Activated T-cell treated with anti-CD3 and anti-CD28 coated beads, Interleukin-2, amount 50 U/mL, for 1 hour (primary cell): ENCODE results near the gene ROMO1.
"Not testable (repeated sequence)": the region's sequence is repeated elsewhere in the genome, so short reads cannot be mapped to it uniquely, and the experiment has no call there.

ENCODE experiments used
- DNase-seq: peaks from one replicate; pipeline ENCODE4 v3.0.0-alpha.2; 2020

ROMO1 gene

GRCh38 chr20:35713120-35713519 is 13.9 kb downstream of the ROMO1 start:
- not testable (repeated sequence) for DNase-seq

GRCh38 chr20:35714127-35714526 is 14.9 kb downstream of the ROMO1 start:
- DNase-seq, result no peak

GRCh38 chr20:35715652-35716051 is 16.4 kb downstream of the ROMO1 start:
- DNase-seq, result no peak

- DNase-seq, result no peak
Observed at GRCh38 chr20:35716330-35716729, 17.1 kb downstream of the ROMO1 start.

GRCh38 chr20:35718321-35718720 is 19.1 kb downstream of the ROMO1 start:
- DNase-seq, result not testable (repeated sequence)

GRCh38 chr20:35718972-35719635 is 19.9 kb downstream of the ROMO1 start:
- no peak for DNase-seq

- no peak for DNase-seq
Observed at GRCh38 chr20:35719717-35720116, 20.5 kb downstream of the ROMO1 start.

GRCh38 chr20:35720165-35721123 is 21.2 kb downstream of the ROMO1 start:
- no peak for DNase-seq

GRCh38 chr20:35721219-35721618 is 22.0 kb downstream of the ROMO1 start:
- DNase-seq, result no peak

- DNase-seq, result no peak
Observed at GRCh38 chr20:35721621-35722020, 22.4 kb downstream of the ROMO1 start.

- not testable (repeated sequence) for DNase-seq
Observed at GRCh38 chr20:35723275-35723639, 24.1 kb downstream of the ROMO1 start.

GRCh38 chr20:35723652-35724320 is 24.6 kb downstream of the ROMO1 start:
- not testable (repeated sequence) for DNase-seq

- no peak for DNase-seq
Observed at GRCh38 chr20:35724321-35725230, 25.4 kb downstream of the ROMO1 start.

- no peak for DNase-seq
Observed at GRCh38 chr20:35726842-35727711, 27.9 kb downstream of the ROMO1 start.

- no peak for DNase-seq
Observed at GRCh38 chr20:35729283-35729807, 30.1 kb downstream of the ROMO1 start.

- no peak for DNase-seq
Observed at GRCh38 chr20:35729836-35730582, 30.8 kb downstream of the ROMO1 start.

GRCh38 chr20:35730583-35731468 is 31.6 kb downstream of the ROMO1 start:
- no peak for DNase-seq

- DNase-seq, result no peak
Observed at GRCh38 chr20:35731469-35731788, 32.2 kb downstream of the ROMO1 start.

GRCh38 chr20:35731862-35732643 is 32.8 kb downstream of the ROMO1 start:
- no peak for DNase-seq
